Middle frontal gyrus (tissue), 1 donor: Measurements from ENCODE around the gene UNC119B.

ENCODE experiments used
- DNase-seq: peaks from one replicate; pipeline ENCODE4 v3.0.0-alpha.2; 2015; ENCODE audit warnings: low spot score; ENCODE audit errors: extremely low spot score

UNC119B gene

GRCh38 chr12:120687578-120688289 lies 22.5 kb upstream of the UNC119B start:
- no peak for DNase-seq

- no peak for DNase-seq
Observed at GRCh38 chr12:120688527-120689071, 21.7 kb upstream of the UNC119B start.

- no peak for DNase-seq
Observed at GRCh38 chr12:120689397-120690082, 20.7 kb upstream of the UNC119B start.

- DNase-seq, result no peak
Observed at GRCh38 chr12:120690083-120690450, 20.2 kb upstream of the UNC119B start.

- no peak for DNase-seq
Observed at GRCh38 chr12:120690978-120691377, 19.3 kb upstream of the UNC119B start.

- DNase-seq, result no peak
Observed at GRCh38 chr12:120692524-120693033, 17.7 kb upstream of the UNC119B start.

- no peak for DNase-seq
Observed at GRCh38 chr12:120693848-120694247, 16.4 kb upstream of the UNC119B start.

- no peak for DNase-seq
Observed at GRCh38 chr12:120696626-120697025, 13.6 kb upstream of the UNC119B start.

GRCh38 chr12:120697344-120697743 lies 12.9 kb upstream of the UNC119B start:
- no peak for DNase-seq

GRCh38 chr12:120698665-120699064 lies 11.6 kb upstream of the UNC119B start:
- DNase-seq, result no peak

GRCh38 chr12:120699553-120699952 lies 10.7 kb upstream of the UNC119B start:
- no peak for DNase-seq

- DNase-seq, result no peak
Observed at GRCh38 chr12:120700886-120701285, 9.4 kb upstream of the UNC119B start.

GRCh38 chr12:120702637-120703036 lies 7.6 kb upstream of the UNC119B start:
- DNase-seq, result no peak

- no peak for DNase-seq
Observed at GRCh38 chr12:120703311-120703942, 6.8 kb upstream of the UNC119B start.

GRCh38 chr12:120705618-120706017 lies 4.6 kb upstream of the UNC119B start:
- no peak for DNase-seq

- no peak for DNase-seq
Observed at GRCh38 chr12:120706029-120706428, 4.2 kb upstream of the UNC119B start.

- no peak for DNase-seq
Observed at GRCh38 chr12:120708651-120709050, 1.6 kb upstream of the UNC119B start.

GRCh38 chr12:120710805-120711296 lies 593 bp downstream of the UNC119B start:
- no peak for DNase-seq

GRCh38 chr12:120711411-120711810 lies 1.2 kb downstream of the UNC119B start:
- DNase-seq, result no peak

- DNase-seq, result no peak
Observed at GRCh38 chr12:120712610-120713009, 2.4 kb downstream of the UNC119B start.

GRCh38 chr12:120713861-120714482 lies 3.7 kb downstream of the UNC119B start:
- peak; percentile 53 for DNase-seq
